IMR-90 (cell line): ENCODE results near the gene SKIC8. TPM values are rescaled to one million over a fixed set of nuclear protein-coding genes. Genes with fewer than 3 reads are reported as not detected.

Experiments
- ATAC-seq: fragments of 200-7000 bp; cut with Tn5 transposase; 2 replicates; pipeline ENCODE4 v1.9.1; 2020; ENCODE audit warnings: low read depth, mild to moderate bottlenecking, moderate library complexity
- BruUV-seq: library from RNA; stranded (reverse); fragments of 400-500 nt; replicated peaks from 2 replicates; lab custom pipeline; 2021; lab: Mats Ljungman, UMichigan
- CTCF ChIA-PET: fragments of 300-600 bp; formaldehyde crosslinking; extraction: SDS; loops from one replicate; lab custom pipeline; 2021; ENCODE audit warnings: antibody characterized with exemption; lab: Yijun Ruan, JAX
- POLR2A ChIA-PET: fragments of 300-600 bp; sonication (Branson Sonifier 250); formaldehyde crosslinking; loops from one replicate; lab custom pipeline; 2022; ENCODE audit warnings: antibody characterized with exemption; ENCODE audit not compliant: unreplicated experiment; lab: Charles Lee
- DNase-seq: peaks from one replicate; pipeline ENCODE4 v3.0.0; 2013
- H2AFZ ChIP-seq: replicated peaks from 2 replicates; pipeline ENCODE3; 2013; ENCODE audit warnings: low read length, mild to moderate bottlenecking; ENCODE audit not compliant: poor library complexity
- H2AK5ac ChIP-seq: 2 replicates; pipeline ENCODE4 v1.6.1; 2013; ENCODE audit warnings: low read depth, low read length, inconsistent platforms
- H2AK9ac ChIP-seq: replicated peaks from 2 replicates; pipeline ENCODE3; 2013; ENCODE audit warnings: mild to moderate bottlenecking, low read depth, low read length, moderate library complexity; ENCODE audit not compliant: poor library complexity
- H2BK120ac ChIP-seq: 2 replicates; pipeline ENCODE4 v1.6.1; 2013; ENCODE audit warnings: low read depth, low read length, inconsistent platforms
- H2BK15ac ChIP-seq: 3 replicates; pipeline ENCODE4 v1.6.1; 2013; ENCODE audit warnings: low read depth, low read length, inconsistent platforms
- H2BK20ac ChIP-seq: 2 replicates; pipeline ENCODE4 v1.6.1; 2013; ENCODE audit warnings: low read depth, mild to moderate bottlenecking, inconsistent platforms, low read length, moderate library complexity
- H2BK5ac ChIP-seq: 2 replicates; pipeline ENCODE4 v1.6.1; 2013; ENCODE audit warnings: mild to moderate bottlenecking, low read depth, low read length, inconsistent platforms; ENCODE audit not compliant: poor library complexity, severe bottlenecking
- H3K14ac ChIP-seq: replicated peaks from 2 replicates; pipeline ENCODE4 v1.6.1; 2013; ENCODE audit warnings: low read depth, low read length, inconsistent platforms
- H3K18ac ChIP-seq: 2 replicates; pipeline ENCODE4 v1.6.1; 2013; ENCODE audit warnings: low read depth, low read length, control low read depth
- H3K23ac ChIP-seq: 2 replicates; pipeline ENCODE4 v1.6.1; 2013; ENCODE audit warnings: low read depth, low read length, inconsistent platforms
- H3K27ac ChIP-seq: 2 replicates; pipeline ENCODE4 v1.5.1; 2013; ENCODE audit warnings: mild to moderate bottlenecking, control low read depth, low read length; ENCODE audit not compliant: insufficient read depth
- H3K27me3 ChIP-seq: 2 replicates; pipeline ENCODE4 v1.6.1; 2013; ENCODE audit warnings: low read length; ENCODE audit not compliant: control insufficient read depth, insufficient read depth
- H3K36me3 ChIP-seq: 2 replicates; pipeline ENCODE4 v1.6.1; 2013; ENCODE audit warnings: low read length, mixed read lengths; ENCODE audit not compliant: control insufficient read depth, insufficient read depth
- H3K4ac ChIP-seq: 2 replicates; pipeline ENCODE4 v1.6.1; 2013; ENCODE audit warnings: low read depth, low read length, inconsistent platforms
- H3K4me1 ChIP-seq: 2 replicates; pipeline ENCODE4 v1.6.1; 2013; ENCODE audit warnings: low read length, mixed read lengths; ENCODE audit not compliant: control insufficient read depth, insufficient read depth
- H3K4me2 ChIP-seq: 2 replicates; pipeline ENCODE4 v1.6.1; 2013; ENCODE audit warnings: low read depth, mild to moderate bottlenecking, control low read depth, low read length, moderate library complexity
- H3K4me3 ChIP-seq: 2 replicates; pipeline ENCODE4 v1.5.1; 2013; ENCODE audit warnings: low read depth, mild to moderate bottlenecking, control low read depth, low read length, moderate library complexity; ENCODE audit not compliant: insufficient read depth
- H3K56ac ChIP-seq: 2 replicates; pipeline ENCODE4 v1.6.1; 2013; ENCODE audit warnings: low read length, inconsistent platforms; ENCODE audit not compliant: insufficient read depth; ENCODE audit errors: extremely low read depth
- H3K79me1 ChIP-seq, 2 experiments: 2 replicates each; pipeline ENCODE4 v1.6.1; 2013; ENCODE audit warnings: low read length in 2 of 2, inconsistent platforms in 1 of 2, low read depth in 1 of 2
- H3K9ac ChIP-seq: 2 replicates; pipeline ENCODE4 v1.6.1; 2013; ENCODE audit warnings: low read depth, low read length, control low read depth
- H3K9me1 ChIP-seq: 2 replicates; pipeline ENCODE4 v1.6.1; 2013; ENCODE audit warnings: low read length, inconsistent platforms; ENCODE audit not compliant: insufficient read depth
- H3K9me3 ChIP-seq: 2 replicates; pipeline ENCODE4 v1.6.1; 2013; ENCODE audit warnings: low read length; ENCODE audit not compliant: control insufficient read depth, insufficient read depth
- H4K20me1 ChIP-seq: 2 replicates; pipeline ENCODE4 v1.6.1; 2013; ENCODE audit warnings: low read length, inconsistent platforms; ENCODE audit not compliant: insufficient read depth
- H4K5ac ChIP-seq: 2 replicates; pipeline ENCODE4 v1.6.1; 2013; ENCODE audit warnings: mild to moderate bottlenecking, low read depth, low read length, control low read depth
- H4K8ac ChIP-seq, 2 experiments: 2 replicates each; pipeline ENCODE4 v1.6.1; 2013; ENCODE audit warnings: low read depth in 2 of 2, low read length in 2 of 2, control low read depth in 1 of 2, inconsistent platforms in 1 of 2
- H4K91ac ChIP-seq: 2 replicates; pipeline ENCODE4 v1.6.1; 2013; ENCODE audit warnings: low read depth, low read length, inconsistent platforms; ENCODE audit not compliant: insufficient read depth
- CHD1 ChIP-seq: IDR thresholded peaks from 2 replicates; pipeline ENCODE4 v1.6.1; 2012; ENCODE audit warnings: low read depth, low read length, improper control_type of control experiment
- NFE2L2 ChIP-seq: fragments of 150-350 bp; IDR thresholded peaks from 2 replicates; pipeline ENCODE4 v1.6.1; 2016; ENCODE audit warnings: low read depth, mild to moderate bottlenecking, low read length
- RCOR1 ChIP-seq: IDR thresholded peaks from 2 replicates; pipeline ENCODE4 v1.6.1; 2012; ENCODE audit warnings: mild to moderate bottlenecking, low read length, improper control_type of control experiment; ENCODE audit not compliant: insufficient replicate concordance
- WGBS, 2 experiments: methylation state at CpG; one replicate each; pipeline versions ENCODE4 v1.1.5 to v1.1.7; 2013; ENCODE audit warnings: missing lambda C conversion rate in 2 of 2; ENCODE audit not compliant: insufficient read length in 1 of 2; ENCODE audit errors: extremely low coverage in 2 of 2; 5-methylcytosine and 5-hydroxymethylcytosine counted together
- dilution Hi-C: fragments of 300-500 bp; cut with HindIII; formaldehyde crosslinking; loops from one replicate; pipeline ENCODE4 v1.14.3; 2018; ENCODE audit warnings: low sequenced_read_pairs; ENCODE audit not compliant: unreplicated experiment
- in situ Hi-C: fragments of 300-500 bp; cut with MboI; formaldehyde crosslinking; loops from 3 replicates; pipeline ENCODE4 v1.14.3; 2019; ENCODE audit warnings: low sequenced_read_pairs, inconsistent platforms, mixed read lengths
- intact Hi-C: fragments of 100-400 bp; cut with micrococcal nuclease; formaldehyde crosslinking; loops from 2 replicates; pipeline ENCODE4 v1.10.0; 2022
- polyA plus RNA-seq, 3 experiments: library from polyadenylated mRNA; depleted of rRNA; stranded (reverse); fragments of >200 nt; gene quantifications; 2 replicates each; pipeline ENCODE4 v1.2.3, GENCODE V29; 2012; ENCODE audit warnings: low replicate concordance in 1 of 3
- total RNA-seq: library from RNA; depleted of rRNA; stranded (reverse); fragments of >200 nt; gene quantifications from 2 replicates; pipeline ENCODE4 v1.2.3, GENCODE V29; 2012

The SKIC8 gene
- total and polyA plus RNA-seq, 2 of the 4 experiments (the other 2 are of a cell fraction): 72.2 to 124 TPM

GRCh38 chr15:78312957-78313356, 13.5 kb upstream of the SKIC8 start:
- Histone ChIP-seq H2AFZ (no peak overlapping the region), H3K23ac (no peak overlapping the region), H3K9ac (no peak overlapping the region), H4K91ac (no peak overlapping the region), H3K18ac (no peak overlapping the region), H3K9me1 (peaks cover 3% of the 10 kb centered on the region; the same call in 1 of the 2 replicates), H3K4me3 (no peak overlapping the region), H3K56ac (no peak overlapping the region), H2AK9ac (no peak overlapping the region), H3K4me1 (no peaks in the 10 kb centered on the region), H3K27ac (no peak overlapping the region), H3K14ac (no peak overlapping the region), H3K79me1 (no peaks in the 10 kb centered on the region), H2BK120ac (no peak overlapping the region), H3K36me3 (no peaks in the 10 kb centered on the region), H2AK5ac (no peak overlapping the region), H4K5ac (no peak overlapping the region), H3K9me3 (no peaks in the 10 kb centered on the region), H3K4ac (no peak overlapping the region), H3K27me3 (peaks cover 25% of the 10 kb centered on the region; the same call in 1 of the 2 replicates), H2BK5ac (no peak overlapping the region), H2BK15ac (no peak overlapping the region), H4K20me1 (no peaks in the 10 kb centered on the region), H4K8ac (no peak overlapping the region), H2BK20ac (no peak overlapping the region), H3K4me2 (no peak overlapping the region)
- intact Hi-C loops (no loop called here), in situ Hi-C loops (loop anchor here (5.0 kb wide), 1 partner anchor 104 kb away; no protein-coding TSS in a partner anchor), dilution Hi-C loops (no loop called here)
- TF ChIP-seq CHD1: no peak
- no peak for TF ChIP-seq RCOR1
- TF ChIP-seq NFE2L2: no peak
- no TSS peak for BruUV-seq
- ATAC-seq (no peak), DNase-seq (no peak)
- POLR2A ChIA-PET: no interaction called here
- 80% methylated on average over 2 of the region's 5 CpGs; no CpG with 5 or more reads in 1 of the 2 experiments for WGBS, 2 experiments
- CTCF ChIA-PET: interaction anchor here (0.8 kb wide), 1 partner anchor 15 kb away, joined by 3 read pairs; no protein-coding TSS in a partner anchor
